Urothelium cell line (cell line): ENCODE measurements around the gene VPS41.

Source experiments
- DNase-seq: peaks from one replicate; pipeline ENCODE4 v3.0.0; 2011; ENCODE audit warnings: low spot score, mixed read lengths
- FAIRE-seq: peaks from 2 replicates; lab custom pipeline; 2011; peaks lifted over from hg19 to GRCh38; lab: Jason Lieb, UNC

VPS41 gene

GRCh38 chr7:38743899-38744298, 165.1 kb downstream of the VPS41 start:
- DNase-seq (no peak), FAIRE-seq (no peak)

DNA sequence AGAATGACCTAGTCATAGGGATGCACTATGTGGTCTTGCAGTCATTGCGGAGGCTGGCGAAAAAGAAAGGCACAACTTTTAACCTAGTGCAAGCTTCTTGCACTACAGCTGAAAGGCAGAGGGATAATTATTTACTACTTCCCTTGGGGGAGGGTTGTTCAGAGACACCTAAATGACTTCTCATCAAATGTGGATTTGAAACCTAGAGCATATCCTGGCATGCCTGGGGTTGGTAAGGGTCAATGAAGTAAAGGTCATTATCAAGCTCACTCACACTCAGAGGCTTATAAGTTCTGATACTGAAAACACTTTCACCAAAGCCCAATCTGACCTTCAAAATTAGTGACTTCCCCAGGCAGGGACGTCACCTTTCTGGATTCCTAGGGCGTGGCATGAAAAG, 168.9 kb downstream of the VPS41 start:
- DNase-seq (no peak), FAIRE-seq (no peak)

DNA sequence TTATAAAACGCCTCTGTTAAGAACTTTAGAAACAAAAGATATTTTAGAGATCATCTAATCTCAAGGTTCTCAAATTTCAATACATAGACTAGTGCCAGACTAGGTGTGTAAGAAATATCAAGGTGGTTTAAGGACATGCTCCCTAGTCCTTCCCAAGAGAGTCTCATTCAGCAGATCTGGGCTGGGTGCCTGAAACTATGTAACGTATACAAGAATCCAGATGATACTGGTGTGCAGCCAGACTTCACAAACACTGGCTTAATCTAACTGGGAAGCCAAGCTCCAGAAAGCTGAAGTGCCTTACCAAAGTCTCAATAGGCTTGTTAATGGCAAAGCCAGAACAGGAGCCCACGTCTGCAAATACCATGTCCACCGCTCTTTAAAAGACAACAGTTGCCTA, 172.9 kb downstream of the VPS41 start:
- FAIRE-seq = no peak
- no peak for DNase-seq

- FAIRE-seq (peak; percentile 62), DNase-seq (no peak)
Observed at GRCh38 chr7:38731215-38731614, 177.8 kb downstream of the VPS41 start.

DNA sequence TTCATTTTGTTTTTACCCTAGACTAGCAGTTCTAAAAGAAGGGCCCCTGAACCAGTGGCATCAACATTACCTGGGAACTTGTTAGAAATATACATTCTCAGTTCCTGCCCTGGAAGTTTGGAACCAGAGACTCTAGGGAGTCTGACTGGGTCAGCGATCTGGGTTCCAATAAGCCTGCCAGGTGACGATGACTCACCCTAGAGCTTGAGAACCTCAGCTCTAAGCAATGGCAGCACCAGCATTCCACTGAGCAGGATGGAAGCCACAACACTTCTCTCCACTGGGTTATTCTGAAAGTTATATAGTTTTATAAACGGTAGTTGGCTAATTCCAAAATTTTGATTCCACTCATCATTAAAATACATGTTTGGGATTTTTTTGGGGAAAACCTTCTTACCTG, 180.8 kb downstream of the VPS41 start:
- no peak for FAIRE-seq
- DNase-seq = peak; percentile 62

DNA sequence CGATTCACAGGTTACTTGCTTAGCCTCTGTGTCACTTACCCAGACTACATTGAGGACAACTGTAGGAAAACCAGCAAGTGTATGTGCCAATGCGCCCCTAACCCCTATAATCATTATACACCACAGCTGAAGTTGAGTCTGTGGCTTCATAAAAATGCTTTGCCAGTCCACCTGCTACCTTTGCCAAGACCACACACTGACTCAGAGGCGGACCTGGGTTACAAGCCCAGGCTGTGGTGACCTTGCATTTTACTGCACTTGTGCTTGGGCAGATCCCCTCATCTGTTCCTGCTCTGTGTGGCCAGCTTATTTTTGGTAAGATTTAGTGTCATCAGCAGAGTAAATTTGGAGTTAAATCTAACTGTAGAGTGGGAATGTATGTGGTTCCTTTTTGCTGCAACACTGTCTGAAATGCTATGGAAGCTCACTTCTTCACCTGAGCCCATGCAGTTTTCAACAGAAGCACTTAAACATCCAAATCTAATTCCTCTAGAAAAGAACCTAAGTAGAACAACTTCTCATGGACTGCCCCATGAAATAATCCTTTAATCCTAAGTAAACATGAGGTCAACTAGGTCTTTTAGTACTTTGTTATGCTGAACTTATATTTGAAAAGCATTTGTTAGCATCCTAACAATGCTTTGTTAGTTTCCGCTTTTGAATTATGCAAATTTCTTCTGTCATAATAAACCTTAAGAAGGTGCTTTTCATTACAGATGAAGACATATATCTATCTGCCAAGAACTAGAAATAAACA, 181.6 kb downstream of the VPS41 start:
- FAIRE-seq = no peak
- DNase-seq = no peak

GRCh38 chr7:38723327-38723726, 185.7 kb downstream of the VPS41 start:
- FAIRE-seq = no peak
- DNase-seq = no peak

GRCh38 chr7:38716397-38716796, 192.6 kb downstream of the VPS41 start:
- FAIRE-seq = no peak
- DNase-seq = no peak

- FAIRE-seq (no peak), DNase-seq (no peak)
Observed at GRCh38 chr7:38709123-38709522, 199.9 kb downstream of the VPS41 start.

DNA sequence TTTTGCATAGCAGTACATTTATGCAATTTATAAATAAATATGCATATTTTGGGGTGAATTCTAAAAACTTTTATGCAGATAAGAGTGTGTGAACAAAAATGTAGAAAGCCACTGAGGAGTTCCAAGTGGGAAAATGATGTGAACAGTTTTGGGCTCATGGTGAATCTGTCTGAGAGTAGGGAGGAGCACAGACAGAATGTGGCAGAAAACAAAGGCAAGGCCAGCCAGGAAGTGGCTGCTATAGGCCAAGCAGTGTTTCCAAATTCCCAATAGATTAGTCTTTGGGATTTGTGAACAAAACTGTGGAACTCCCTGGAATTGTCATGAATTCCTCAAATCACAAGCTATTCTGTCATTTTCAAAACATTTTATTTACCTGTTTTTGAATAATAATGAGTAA, 204.2 kb downstream of the VPS41 start:
- FAIRE-seq (no peak), DNase-seq (no peak)

- FAIRE-seq = no peak
- DNase-seq = no peak
Observed at GRCh38 chr7:38704041-38704547, 204.9 kb downstream of the VPS41 start.

- no peak for FAIRE-seq
- DNase-seq = no peak
Observed at GRCh38 chr7:38703093-38703492, 205.9 kb downstream of the VPS41 start.

DNA sequence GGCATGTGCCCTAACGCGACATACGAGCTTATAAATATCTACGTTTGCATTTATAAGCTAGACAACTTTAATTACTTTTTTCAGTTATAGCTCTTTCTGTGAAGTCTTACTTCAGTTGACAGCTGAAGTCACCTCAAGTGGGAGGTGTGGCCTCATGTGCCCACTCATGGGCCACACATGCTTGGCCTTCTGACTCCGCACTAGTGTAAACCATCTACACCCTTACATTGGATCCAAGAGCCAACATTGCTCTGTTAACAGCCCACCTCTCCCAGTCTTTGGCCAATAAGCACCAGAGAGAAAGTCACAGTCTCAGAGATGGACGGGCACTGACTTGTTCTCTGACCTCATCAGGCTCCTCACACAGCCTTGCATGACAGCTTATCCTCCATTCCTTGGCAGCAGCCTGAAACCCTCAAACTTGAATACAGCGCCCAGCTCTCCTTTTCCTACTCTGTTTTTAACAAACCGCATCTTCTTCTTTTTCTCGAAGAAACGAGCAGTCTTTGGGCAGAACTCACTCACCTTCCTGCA, 206.9 kb downstream of the VPS41 start:
- DNase-seq (no peak), FAIRE-seq (no peak)

DNA sequence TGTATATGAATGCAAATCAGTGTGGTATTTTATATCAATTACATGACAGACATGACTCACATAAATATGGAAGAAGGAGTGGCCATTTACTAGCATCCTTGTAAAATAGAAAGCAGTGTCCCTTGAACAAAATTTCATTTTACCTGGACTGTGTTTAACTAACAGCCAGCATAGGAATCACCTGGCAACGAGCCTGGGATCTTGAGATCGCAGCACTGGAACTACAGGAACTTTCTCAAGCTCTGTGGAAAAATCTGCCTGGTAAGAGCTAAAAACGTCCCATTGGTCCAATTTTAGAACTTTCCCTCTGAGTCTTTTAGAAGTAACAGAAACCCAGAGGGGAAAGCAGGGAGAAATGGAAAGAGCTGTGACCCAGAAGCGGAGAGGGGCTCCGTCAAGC, 208.9 kb downstream of the VPS41 start:
- no peak for FAIRE-seq
- DNase-seq = no peak

- peak; percentile 13 for FAIRE-seq
- DNase-seq = no peak
Observed at GRCh38 chr7:38699471-38699870, 209.5 kb downstream of the VPS41 start.

DNA sequence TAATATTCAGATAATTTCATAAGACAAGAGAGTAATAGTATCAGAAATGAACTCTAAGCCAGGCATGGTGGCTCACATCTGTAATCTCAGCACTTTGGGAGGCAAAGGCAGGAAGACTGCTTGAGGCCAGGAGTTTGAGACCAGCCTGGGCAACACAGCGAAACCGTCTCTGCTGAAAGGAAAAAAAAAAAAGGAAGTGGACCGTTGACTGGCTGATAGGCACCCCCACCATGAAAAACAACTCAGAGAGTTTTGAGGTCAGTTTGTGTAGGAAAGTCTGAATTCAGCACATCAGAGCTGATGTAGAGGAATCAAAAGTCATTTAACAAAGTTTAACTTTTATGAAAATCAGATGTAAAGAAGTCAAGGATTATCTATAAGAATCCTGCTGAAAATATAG, 214.7 kb downstream of the VPS41 start:
- DNase-seq = no peak
- no peak for FAIRE-seq

DNA sequence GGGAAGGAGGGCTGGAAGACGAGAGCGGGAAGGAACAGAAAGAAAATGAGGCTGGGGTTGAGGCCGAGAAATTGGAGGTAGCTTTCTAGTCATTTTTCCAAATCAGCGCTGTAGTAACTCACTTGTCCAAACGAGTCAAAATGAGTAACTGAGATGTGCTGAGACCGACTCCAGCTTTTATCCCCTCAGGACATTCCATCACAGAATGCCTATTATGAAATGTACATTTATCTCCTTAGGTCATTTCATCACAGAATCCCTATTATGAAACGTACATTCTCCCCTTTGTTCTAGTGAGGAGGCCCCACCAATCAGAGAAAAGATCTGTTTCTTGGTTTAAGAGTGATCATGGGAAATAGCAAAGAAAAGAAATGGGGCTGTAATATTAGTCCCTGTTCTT, 222.1 kb downstream of the VPS41 start:
- DNase-seq = no peak

DNA sequence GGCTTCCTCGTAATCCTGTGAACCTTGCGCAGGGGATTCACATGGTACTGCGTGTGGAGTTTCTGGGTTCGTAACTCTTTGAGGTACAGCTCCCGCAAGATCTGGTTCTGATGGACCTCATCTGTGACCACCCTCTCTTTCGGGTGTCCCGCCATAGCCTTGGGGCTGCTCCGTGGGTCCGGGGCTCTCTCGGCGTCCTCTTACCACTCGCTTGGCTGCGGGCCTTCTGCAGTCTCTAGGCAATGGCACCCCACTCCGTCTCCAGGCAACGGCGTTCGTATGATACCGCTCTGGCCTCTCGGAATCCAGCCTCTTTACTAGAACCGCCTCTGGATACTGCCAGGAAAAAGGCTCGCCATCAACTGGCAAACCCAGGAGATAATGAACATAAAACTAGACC, 223.1 kb downstream of the VPS41 start:
- FAIRE-seq = no peak
- no peak for DNase-seq

More for the DNA sequence above, 222.1 kb downstream of the VPS41 start:
- no peak for FAIRE-seq

GRCh38 chr7:38682606-38683005, 226.4 kb downstream of the VPS41 start:
- FAIRE-seq (no peak), DNase-seq (no peak)

GRCh38 chr7:38681882-38682281, 227.1 kb downstream of the VPS41 start:
- FAIRE-seq = no peak

DNA sequence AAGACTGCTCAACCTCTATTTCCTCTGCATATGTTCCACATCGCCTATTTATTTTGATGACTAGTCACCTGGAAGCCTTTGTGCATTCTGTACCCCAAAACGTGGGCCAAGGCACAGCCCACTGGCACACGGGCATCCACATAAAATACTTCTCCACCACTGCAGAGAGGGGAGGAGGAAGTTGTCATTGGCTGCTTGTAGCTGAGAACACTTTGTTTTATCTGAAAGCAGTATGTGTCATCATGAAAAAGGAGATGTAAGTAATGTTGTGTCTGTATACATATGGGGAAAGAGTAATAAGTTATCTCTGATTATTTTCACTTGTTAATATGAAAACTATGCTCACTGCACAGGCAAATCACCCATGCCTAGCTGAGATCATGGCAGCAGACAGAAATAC, 229.6 kb downstream of the VPS41 start:
- FAIRE-seq = no peak
- DNase-seq = no peak

More at GRCh38 chr7:38681882-38682281, 227.1 kb downstream of the VPS41 start:
- no peak for DNase-seq

DNA sequence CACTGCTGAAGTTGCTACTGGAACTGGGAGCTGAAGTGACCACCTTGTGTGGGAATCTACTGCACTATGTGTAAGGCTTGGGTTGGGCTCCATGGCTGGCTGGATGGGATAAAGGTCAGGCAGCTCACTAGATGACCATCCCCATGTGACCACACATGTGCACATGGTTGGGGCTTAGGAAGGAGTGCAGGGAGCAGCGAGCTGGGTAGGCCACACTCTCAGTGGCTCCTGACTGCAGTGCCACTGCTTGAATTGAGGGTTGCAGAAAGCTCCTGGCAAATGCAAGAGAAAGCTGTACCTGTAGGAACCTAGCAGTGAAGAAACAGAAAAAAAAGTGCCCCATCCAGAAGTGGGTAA, 230.3 kb downstream of the VPS41 start:
- DNase-seq = no peak
- peak; percentile 50 for FAIRE-seq
